HepG2 (cell line): Measurements from ENCODE around the gene MSMB. TPM values are rescaled to one million over a fixed set of nuclear protein-coding genes. Genes with fewer than 3 reads are reported as not detected.

ENCODE experiments used
- EP300 ChIP-seq, 3 experiments: sonication (generic) in 1 of 3; formaldehyde crosslinking in 1 of 3; IDR thresholded peaks; 2 replicates each; pipeline versions ENCODE4 v1.5.1 to v1.6.1; 2011 to 2020; ENCODE audit warnings: low read depth in 2 of 3, low read length in 2 of 3, borderline replicate concordance in 1 of 3, improper control_type of control experiment in 1 of 3, mild to moderate bottlenecking in 1 of 3, missing genetic modification reagents in 1 of 3, moderate library complexity in 1 of 3
- JUN ChIP-seq: sonication (generic); formaldehyde crosslinking; IDR thresholded peaks from 2 replicates; pipeline ENCODE4 v1.4.0; 2020; ENCODE audit warnings: mild to moderate bottlenecking, missing genetic modification reagents
- MAFK ChIP-seq, 2 experiments: IDR thresholded peaks in 1 of 2; conservative IDR thresholded peaks in 1 of 2; 2 replicates each; pipeline ENCODE4 v1.6.1; 2011; ENCODE audit warnings: improper control_type of control experiment in 2 of 2, low read length in 2 of 2
- MXI1 ChIP-seq: IDR thresholded peaks from 3 replicates; pipeline ENCODE4 v1.6.1; 2012; ENCODE audit warnings: low read depth, low read length, inconsistent platforms, borderline replicate concordance
- RELA ChIP-seq: sonication (generic); formaldehyde crosslinking; IDR thresholded peaks from 2 replicates; pipeline ENCODE4 v1.4.0; 2020; ENCODE audit warnings: missing genetic modification reagents
- SP140L ChIP-seq: sonication (generic); formaldehyde crosslinking; IDR thresholded peaks from 2 replicates; pipeline ENCODE4 v1.4.0; 2020; ENCODE audit warnings: missing genetic modification reagents, borderline replicate concordance
- SRY ChIP-seq: sonication (generic); formaldehyde crosslinking; IDR thresholded peaks from 2 replicates; pipeline ENCODE4 v1.8.0; 2022; ENCODE audit warnings: mild to moderate bottlenecking, missing genetic modification reagents
- ZFP90 ChIP-seq: sonication (generic); formaldehyde crosslinking; IDR thresholded peaks from 2 replicates; pipeline ENCODE4 v1.8.0; 2022; ENCODE audit warnings: missing genetic modification reagents, mild to moderate bottlenecking, inconsistent platforms, borderline replicate concordance
- ZKSCAN8 ChIP-seq: IDR thresholded peaks from 2 replicates; pipeline ENCODE4 v1.6.1; 2016; ENCODE audit warnings: borderline replicate concordance, missing genetic modification reagents, missing compliant biosample characterization
- ZNF136 ChIP-seq: sonication (generic); formaldehyde crosslinking; IDR thresholded peaks from 2 replicates; pipeline ENCODE4 v1.8.1; 2022; ENCODE audit warnings: low read depth, mild to moderate bottlenecking, moderate library complexity, missing genetic modification reagents
- ZNF547 ChIP-seq: sonication (generic); formaldehyde crosslinking; IDR thresholded peaks from 2 replicates; pipeline ENCODE4 v1.5.1; 2020; ENCODE audit warnings: mild to moderate bottlenecking, missing genetic modification reagents
- ZNF567 ChIP-seq: sonication (generic); formaldehyde crosslinking; IDR thresholded peaks from 2 replicates; pipeline ENCODE4 v1.8.1; 2023; ENCODE audit warnings: mild to moderate bottlenecking, missing genetic modification reagents, borderline replicate concordance
- ZNF773 ChIP-seq: sonication (generic); formaldehyde crosslinking; IDR thresholded peaks from 2 replicates; pipeline ENCODE4 v1.4.0; 2020; ENCODE audit warnings: missing genetic modification reagents, borderline replicate concordance
- ZNF776 ChIP-seq: sonication (generic); formaldehyde crosslinking; IDR thresholded peaks from 2 replicates; pipeline ENCODE4 v1.4.0; 2020; ENCODE audit warnings: mild to moderate bottlenecking, missing genetic modification reagents
- ZNF790 ChIP-seq: sonication (generic); formaldehyde crosslinking; IDR thresholded peaks from 2 replicates; pipeline ENCODE4 v1.8.0; 2022; ENCODE audit warnings: missing genetic modification reagents, mild to moderate bottlenecking, borderline replicate concordance
- ZSCAN9 ChIP-seq: IDR thresholded peaks from 2 replicates; pipeline ENCODE4 v1.6.1; 2016; ENCODE audit warnings: borderline replicate concordance
- polyA plus RNA-seq, 8 experiments: library from polyadenylated mRNA; depleted of rRNA in 3 of 8; stranded (reverse) in 7 of 8; unstranded in 1 of 8; fragments of >200 nt; fragmentation: Illumina TruSeq in 4 of 8; extraction: Trizol in 4 of 8; gene quantifications; 2 replicates each; pipeline versions ENCODE4 v1.2.1 to v1.2.3, GENCODE V29; 2011 to 2016; ENCODE audit warnings: low read depth in 4 of 8, missing spikeins in 1 of 8, mixed read lengths in 1 of 8; ENCODE audit not compliant: insufficient read depth in 1 of 8
- total RNA-seq, 5 experiments: library from RNA; depleted of rRNA; stranded (reverse); fragments of >200 nt; fragmentation: Illumina TruSeq; extraction: Trizol; gene quantifications; 2 replicates each; pipeline ENCODE4 v1.2.3, GENCODE V29; 2016; ENCODE audit warnings: low read depth in 1 of 5
- TF ChIP-seq, protein P1 (sequence below): IDR thresholded peaks from 2 replicates; pipeline ENCODE4 v1.6.1; 2018; ENCODE audit warnings: missing genetic modification reagents
- TF ChIP-seq, protein P2 (sequence below): sonication (generic); formaldehyde crosslinking; IDR thresholded peaks from 2 replicates; pipeline ENCODE4 v1.9.0; 2021; ENCODE audit warnings: missing genetic modification reagents, borderline replicate concordance
- TF ChIP-seq, protein P3 (sequence below): sonication (generic); formaldehyde crosslinking; IDR thresholded peaks from 2 replicates; pipeline ENCODE4 v1.4.0; 2020; ENCODE audit warnings: missing genetic modification reagents
- TF ChIP-seq, protein P4 (sequence below): sonication (generic); formaldehyde crosslinking; IDR thresholded peaks from 2 replicates; pipeline ENCODE4 v1.5.0; 2020; ENCODE audit warnings: missing genetic modification reagents
- TF ChIP-seq, protein P5 (sequence below): IDR thresholded peaks from 2 replicates; pipeline ENCODE4 v1.6.1; 2012; ENCODE audit warnings: low read depth, low read length, improper control_type of control experiment

The MSMB gene
- total and polyA plus RNA-seq, 2 of the 13 experiments (the other 11 are each of a cell fraction or from before 2014, with no cell fraction given) = 0.84 TPM; not detected in 1

DNA sequence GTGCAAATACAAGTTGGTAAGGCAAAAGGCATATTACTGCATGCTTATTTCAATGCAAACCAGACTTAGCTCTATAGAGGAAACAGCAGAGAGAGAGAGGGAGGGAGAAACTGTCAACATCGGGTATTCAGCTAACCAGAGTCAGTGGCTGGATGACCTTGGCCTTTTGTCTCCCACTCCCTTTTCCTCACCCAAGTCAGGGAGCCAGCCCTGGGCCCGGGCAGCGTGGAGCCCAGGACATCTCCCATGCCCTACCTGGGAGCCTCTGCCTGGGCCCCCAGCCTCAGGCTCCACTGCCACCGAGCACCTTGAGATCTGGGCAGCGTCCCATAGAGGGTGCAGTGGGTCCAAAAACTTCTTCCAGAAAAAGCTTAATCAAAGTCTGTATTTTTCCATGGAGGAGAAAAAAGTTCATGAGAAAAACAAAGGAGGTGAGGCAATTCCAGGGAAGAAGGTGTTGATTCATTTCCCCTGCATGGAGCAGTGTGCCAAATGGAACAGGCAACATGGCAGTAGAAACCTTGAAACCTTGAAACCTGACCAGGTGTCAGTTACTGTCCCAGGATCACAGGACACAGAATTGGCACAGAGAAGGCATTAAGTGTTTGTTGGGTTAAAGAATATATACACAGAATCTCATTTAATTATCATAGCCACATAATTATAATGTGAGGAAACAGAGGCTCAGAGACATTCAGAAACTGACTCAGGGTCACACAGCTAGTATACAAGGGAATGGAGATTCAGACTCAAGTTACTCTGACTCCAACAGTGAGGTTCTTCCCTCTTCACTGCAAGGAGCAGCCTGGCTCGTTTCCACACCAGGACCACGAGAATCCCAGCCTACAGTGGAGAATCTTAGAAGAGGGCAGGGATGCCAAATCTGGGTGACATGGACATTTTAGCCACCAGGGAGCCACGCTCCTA, 9.9 kb downstream of the MSMB start (continued):
- TF ChIP-seq ZNF136 = 0 out of 2 replicates have a peak, but pooled peaks have one; percentile 47
- no peak; the same call in 1 of the 2 replicates for TF ChIP-seq ZKSCAN8 (CRISPR knock-in tag)
- TF ChIP-seq, protein P1, sequence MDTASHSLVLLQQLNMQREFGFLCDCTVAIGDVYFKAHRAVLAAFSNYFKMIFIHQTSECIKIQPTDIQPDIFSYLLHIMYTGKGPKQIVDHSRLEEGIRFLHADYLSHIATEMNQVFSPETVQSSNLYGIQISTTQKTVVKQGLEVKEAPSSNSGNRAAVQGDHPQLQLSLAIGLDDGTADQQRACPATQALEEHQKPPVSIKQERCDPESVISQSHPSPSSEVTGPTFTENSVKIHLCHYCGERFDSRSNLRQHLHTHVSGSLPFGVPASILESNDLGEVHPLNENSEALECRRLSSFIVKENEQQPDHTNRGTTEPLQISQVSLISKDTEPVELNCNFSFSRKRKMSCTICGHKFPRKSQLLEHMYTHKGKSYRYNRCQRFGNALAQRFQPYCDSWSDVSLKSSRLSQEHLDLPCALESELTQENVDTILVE (CRISPR knock-in tag) = no peak
- peak; percentile 43 to 60; a peak in 2 of 4 replicates for TF ChIP-seq EP300 (IDR thresholded peaks at IDR 0.05; ENCODE audit: low read depth in 2 of 2, low read length in 2 of 2)
- TF ChIP-seq EP300 (CRISPR knock-in tag; IDR thresholded peaks at IDR 0.05; ENCODE audit: borderline replicate concordance) = no peak
- no peak for TF ChIP-seq ZNF776 (CRISPR knock-in tag)
- TF ChIP-seq ZNF547 (CRISPR knock-in tag) = 0 out of 2 replicates have a peak, but pooled peaks have one; percentile 57
- no peak for TF ChIP-seq ZNF790 (CRISPR knock-in tag)
- peak in 1 of 2 experiments; percentile 18; a peak in 1 of 4 replicates for TF ChIP-seq MAFK (conservative IDR thresholded peaks at IDR 0.05 in 1 of 2, IDR thresholded peaks at IDR 0.05 in 1 of 2; ENCODE audit: low read length in 2 of 2)
- no peak; the same call in 2 of the 3 replicates for TF ChIP-seq MXI1
- TF ChIP-seq, protein P2, sequence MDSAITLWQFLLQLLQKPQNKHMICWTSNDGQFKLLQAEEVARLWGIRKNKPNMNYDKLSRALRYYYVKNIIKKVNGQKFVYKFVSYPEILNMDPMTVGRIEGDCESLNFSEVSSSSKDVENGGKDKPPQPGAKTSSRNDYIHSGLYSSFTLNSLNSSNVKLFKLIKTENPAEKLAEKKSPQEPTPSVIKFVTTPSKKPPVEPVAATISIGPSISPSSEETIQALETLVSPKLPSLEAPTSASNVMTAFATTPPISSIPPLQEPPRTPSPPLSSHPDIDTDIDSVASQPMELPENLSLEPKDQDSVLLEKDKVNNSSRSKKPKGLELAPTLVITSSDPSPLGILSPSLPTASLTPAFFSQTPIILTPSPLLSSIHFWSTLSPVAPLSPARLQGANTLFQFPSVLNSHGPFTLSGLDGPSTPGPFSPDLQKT = no peak
- no peak for TF ChIP-seq ZNF773 (CRISPR knock-in tag)
- no peak for TF ChIP-seq JUN (CRISPR knock-in tag)
- TF ChIP-seq ZSCAN9 (CRISPR knock-in tag) = no peak; the same call in 1 of the 2 replicates
- no peak for TF ChIP-seq SP140L (CRISPR knock-in tag)
- TF ChIP-seq, protein P3, sequence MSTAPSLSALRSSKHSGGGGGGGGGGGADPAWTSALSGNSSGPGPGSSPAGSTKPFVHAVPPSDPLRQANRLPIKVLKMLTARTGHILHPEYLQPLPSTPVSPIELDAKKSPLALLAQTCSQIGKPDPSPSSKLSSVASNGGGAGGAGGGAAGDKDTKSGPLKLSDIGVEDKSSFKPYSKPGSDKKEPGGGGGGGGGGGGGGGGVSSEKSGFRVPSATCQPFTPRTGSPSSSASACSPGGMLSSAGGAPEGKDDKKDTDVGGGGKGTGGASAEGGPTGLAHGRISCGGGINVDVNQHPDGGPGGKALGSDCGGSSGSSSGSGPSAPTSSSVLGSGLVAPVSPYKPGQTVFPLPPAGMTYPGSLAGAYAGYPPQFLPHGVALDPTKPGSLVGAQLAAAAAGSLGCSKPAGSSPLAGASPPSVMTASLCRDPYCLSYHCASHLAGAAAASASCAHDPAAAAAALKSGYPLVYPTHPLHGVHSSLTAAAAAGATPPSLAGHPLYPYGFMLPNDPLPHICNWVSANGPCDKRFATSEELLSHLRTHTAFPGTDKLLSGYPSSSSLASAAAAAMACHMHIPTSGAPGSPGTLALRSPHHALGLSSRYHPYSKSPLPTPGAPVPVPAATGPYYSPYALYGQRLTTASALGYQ = no peak
- no peak for TF ChIP-seq RELA
- TF ChIP-seq ZNF567 (CRISPR knock-in tag) = no peak
- TF ChIP-seq, protein P4, sequence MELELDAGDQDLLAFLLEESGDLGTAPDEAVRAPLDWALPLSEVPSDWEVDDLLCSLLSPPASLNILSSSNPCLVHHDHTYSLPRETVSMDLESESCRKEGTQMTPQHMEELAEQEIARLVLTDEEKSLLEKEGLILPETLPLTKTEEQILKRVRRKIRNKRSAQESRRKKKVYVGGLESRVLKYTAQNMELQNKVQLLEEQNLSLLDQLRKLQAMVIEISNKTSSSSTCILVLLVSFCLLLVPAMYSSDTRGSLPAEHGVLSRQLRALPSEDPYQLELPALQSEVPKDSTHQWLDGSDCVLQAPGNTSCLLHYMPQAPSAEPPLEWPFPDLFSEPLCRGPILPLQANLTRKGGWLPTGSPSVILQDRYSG (CRISPR knock-in tag) = no peak
- no peak for TF ChIP-seq SRY (CRISPR knock-in tag)
- TF ChIP-seq ZFP90 (CRISPR knock-in tag) = no peak; the same call in 1 of the 2 replicates
- TF ChIP-seq, protein P5, sequence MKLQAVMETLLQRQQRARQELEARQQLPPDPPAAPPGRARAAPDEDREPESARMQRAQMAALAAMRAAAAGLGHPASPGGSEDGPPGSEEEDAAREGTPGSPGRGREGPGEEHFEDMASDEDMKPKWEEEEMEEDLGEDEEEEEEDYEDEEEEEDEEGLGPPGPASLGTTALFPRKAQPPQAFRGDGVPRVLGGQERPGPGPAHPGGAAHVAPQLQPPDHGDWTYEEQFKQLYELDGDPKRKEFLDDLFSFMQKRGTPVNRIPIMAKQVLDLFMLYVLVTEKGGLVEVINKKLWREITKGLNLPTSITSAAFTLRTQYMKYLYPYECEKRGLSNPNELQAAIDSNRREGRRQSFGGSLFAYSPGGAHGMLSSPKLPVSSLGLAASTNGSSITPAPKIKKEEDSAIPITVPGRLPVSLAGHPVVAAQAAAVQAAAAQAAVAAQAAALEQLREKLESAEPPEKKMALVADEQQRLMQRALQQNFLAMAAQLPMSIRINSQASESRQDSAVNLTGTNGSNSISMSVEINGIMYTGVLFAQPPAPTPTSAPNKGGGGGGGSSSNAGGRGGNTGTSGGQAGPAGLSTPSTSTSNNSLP = no peak
